Osteoblast (primary cell): ENCODE data around the gene MACROD2. TPM values are rescaled to one million over a fixed set of nuclear protein-coding genes. Genes with fewer than 3 reads are reported as not detected.

ENCODE experiments used
- DNase-seq: peaks from one replicate; pipeline ENCODE4 v3.0.0; 2011; ENCODE audit warnings: low spot score, mixed read lengths; ENCODE audit not compliant: insufficient read length; ENCODE audit errors: missing footprints
- H2AFZ ChIP-seq: 2 replicates; pipeline ENCODE4 v1.6.0; 2011; ENCODE audit warnings: mild to moderate bottlenecking, low read length
- H3K27ac ChIP-seq: 2 replicates; pipeline ENCODE4 v1.5.1; 2011; ENCODE audit warnings: mild to moderate bottlenecking, low read depth, low read length, moderate library complexity
- H3K27me3 ChIP-seq: 2 replicates; pipeline ENCODE4 v1.6.0; 2012; ENCODE audit warnings: mild to moderate bottlenecking, control low read depth, inconsistent platforms, low read length, moderate library complexity; ENCODE audit not compliant: insufficient read depth
- H3K36me3 ChIP-seq: 2 replicates; pipeline ENCODE4 v1.5.1; 2011; ENCODE audit warnings: mild to moderate bottlenecking, low read length, control low read depth, moderate library complexity; ENCODE audit not compliant: insufficient read depth
- H3K4me1 ChIP-seq: 2 replicates; pipeline ENCODE4 v1.5.1; 2011; ENCODE audit warnings: mild to moderate bottlenecking, low read length, control low read depth, moderate library complexity; ENCODE audit not compliant: insufficient read depth
- H3K4me2 ChIP-seq: 2 replicates; pipeline ENCODE4 v1.6.0; 2011; ENCODE audit warnings: mild to moderate bottlenecking, low read length; ENCODE audit not compliant: insufficient read depth
- H3K4me3 ChIP-seq: fragments of 200-600 bp; sonication (generic); 3 replicates; pipeline ENCODE4 v1.5.1; 2012; ENCODE audit warnings: mild to moderate bottlenecking, low read length, inconsistent platforms; ENCODE audit not compliant: insufficient read depth
- H3K79me2 ChIP-seq: 2 replicates; pipeline ENCODE4 v1.6.0; 2012; ENCODE audit warnings: mild to moderate bottlenecking, low read length, control low read depth, inconsistent platforms; ENCODE audit not compliant: insufficient read depth
- H3K9me3 ChIP-seq: 2 replicates; pipeline ENCODE4 v1.5.1; 2011; ENCODE audit warnings: low read depth, low read length, control low read depth
- H4K20me1 ChIP-seq: 2 replicates; pipeline ENCODE4 v1.6.0; 2012; ENCODE audit warnings: mild to moderate bottlenecking, low read length, control low read depth; ENCODE audit not compliant: insufficient read depth
- CTCF ChIP-seq: IDR thresholded peaks from 2 replicates; pipeline ENCODE4 v1.5.1; 2011; ENCODE audit warnings: mild to moderate bottlenecking, low read depth, low read length, moderate library complexity; ENCODE audit errors: extremely low read depth
- total RNA-seq: library from RNA; depleted of rRNA; stranded (reverse); fragments of >200 nt; gene quantifications from 2 replicates; pipeline ENCODE4 v1.2.3, GENCODE V29; 2012

The MACROD2 gene
- total RNA-seq, 1 donor = 4.0 TPM

GRCh38 chr20:14989535-14990290 is 994.4 kb downstream of the MACROD2 start:
- Histone ChIP-seq H2AFZ (no peak overlapping the region), H4K20me1 (no peaks in the 10 kb centered on the region), H3K27ac (no peak overlapping the region), H3K27me3 (no peaks in the 10 kb centered on the region), H3K4me2 (no peak overlapping the region), H3K4me1 (no peaks in the 10 kb centered on the region), H3K79me2 (no peaks in the 10 kb centered on the region), H3K9me3 (no peaks in the 10 kb centered on the region), H3K4me3 (no peak overlapping the region), H3K36me3 (no peaks in the 10 kb centered on the region)
- no peak for DNase-seq
- TF ChIP-seq CTCF = no peak

GRCh38 chr20:14991023-14991422 is 995.7 kb downstream of the MACROD2 start:
- H3K4me3 ChIP-seq = no peak overlapping the region
- no peaks in the 10 kb centered on the region for H3K36me3 ChIP-seq
- H3K4me1 ChIP-seq = no peaks in the 10 kb centered on the region
- no peak overlapping the region for H3K27ac ChIP-seq
- no peak overlapping the region for H2AFZ ChIP-seq
- no peaks in the 10 kb centered on the region for H3K79me2 ChIP-seq
- H4K20me1 ChIP-seq = no peaks in the 10 kb centered on the region
- no peaks in the 10 kb centered on the region for H3K9me3 ChIP-seq
- no peak for TF ChIP-seq CTCF
- H3K27me3 ChIP-seq = no peaks in the 10 kb centered on the region
- DNase-seq = no peak
- H3K4me2 ChIP-seq = no peak overlapping the region

- no peak overlapping the region for H3K4me3 ChIP-seq
- no peak for DNase-seq
- no peaks in the 10 kb centered on the region for H3K36me3 ChIP-seq
Observed at GRCh38 chr20:14992153-14992552, 996.8 kb downstream of the MACROD2 start.

More at GRCh38 chr20:14992153-14992552, 996.8 kb downstream of the MACROD2 start:
- Histone ChIP-seq H3K4me1 (no peaks in the 10 kb centered on the region), H3K27me3 (no peaks in the 10 kb centered on the region), H3K27ac (no peak overlapping the region), H2AFZ (no peak overlapping the region), H4K20me1 (no peaks in the 10 kb centered on the region), H3K4me2 (no peak overlapping the region), H3K79me2 (no peaks in the 10 kb centered on the region), H3K9me3 (peaks cover under 1% of the 10 kb centered on the region)
- TF ChIP-seq CTCF = no peak
